GM18519 (cell line): ENCODE measurements around the gene NUP85.
"Not testable (repeated sequence)": the region's sequence is repeated elsewhere in the genome, so short reads cannot be mapped to it uniquely, and the experiment has no call there.

ENCODE experiments used
- ATAC-seq: cut with Tn5 transposase; IDR thresholded peaks from one replicate; pipeline ENCODE4 v1.9.1; 2021; ENCODE audit warnings: mild to moderate bottlenecking, moderate library complexity; ENCODE audit not compliant: unreplicated experiment, low FRiP score

Gene NUP85

DNA sequence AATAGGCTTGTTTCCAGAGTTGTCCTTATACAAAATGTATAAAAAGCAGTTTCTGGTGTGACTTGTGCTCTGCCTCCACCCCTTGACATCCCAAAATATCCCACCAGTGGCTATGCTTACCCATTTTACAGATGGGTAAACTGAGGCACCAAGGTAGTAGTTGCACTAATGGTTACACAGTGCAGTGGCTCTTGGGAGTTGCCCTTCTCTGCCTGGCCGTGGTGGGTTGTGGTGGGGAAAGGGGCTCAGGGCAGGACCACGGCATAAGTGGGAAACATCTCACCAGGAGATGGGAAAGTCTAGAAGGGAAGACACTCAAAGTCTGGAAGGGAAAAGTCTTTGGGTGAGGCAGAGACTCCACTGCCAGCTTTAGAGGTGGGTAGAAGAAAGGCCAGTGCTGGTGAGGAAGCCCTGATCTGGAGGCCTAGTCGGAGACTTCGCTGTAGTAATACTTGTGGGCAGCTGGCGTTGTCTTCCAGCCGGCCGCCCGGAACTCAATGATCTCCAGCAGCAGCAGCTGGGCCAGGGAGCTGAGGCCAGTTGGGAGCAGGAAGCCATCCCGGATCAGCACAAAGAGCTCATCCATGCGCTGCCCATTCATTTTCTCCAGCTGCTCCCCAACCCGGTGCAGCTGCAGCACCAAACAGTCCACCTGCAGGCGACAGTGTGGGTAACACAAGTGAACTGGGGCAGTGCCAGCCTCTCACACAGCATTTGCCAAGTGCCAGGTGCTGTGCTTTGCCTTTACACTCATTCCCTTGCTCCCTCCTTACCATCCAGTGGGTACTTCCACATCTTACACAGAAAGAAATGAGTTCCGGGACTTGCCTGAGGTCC lies 61.1 kb downstream of the NUP85 start:
- ATAC-seq: no peak

DNA sequence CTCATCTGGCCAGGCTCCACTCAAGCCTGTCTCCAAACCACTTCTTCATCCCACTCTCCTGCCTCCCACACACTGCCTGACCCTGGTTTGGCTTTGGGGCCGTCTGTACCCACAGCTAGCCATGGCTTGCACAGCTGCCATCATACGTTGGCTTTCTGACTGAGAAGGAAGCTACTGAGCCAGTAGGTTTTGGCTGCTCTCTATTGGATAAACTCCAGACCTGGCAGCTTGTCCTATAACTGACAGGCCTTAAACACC lies 61.6 kb downstream of the NUP85 start:
- ATAC-seq: no peak

DNA sequence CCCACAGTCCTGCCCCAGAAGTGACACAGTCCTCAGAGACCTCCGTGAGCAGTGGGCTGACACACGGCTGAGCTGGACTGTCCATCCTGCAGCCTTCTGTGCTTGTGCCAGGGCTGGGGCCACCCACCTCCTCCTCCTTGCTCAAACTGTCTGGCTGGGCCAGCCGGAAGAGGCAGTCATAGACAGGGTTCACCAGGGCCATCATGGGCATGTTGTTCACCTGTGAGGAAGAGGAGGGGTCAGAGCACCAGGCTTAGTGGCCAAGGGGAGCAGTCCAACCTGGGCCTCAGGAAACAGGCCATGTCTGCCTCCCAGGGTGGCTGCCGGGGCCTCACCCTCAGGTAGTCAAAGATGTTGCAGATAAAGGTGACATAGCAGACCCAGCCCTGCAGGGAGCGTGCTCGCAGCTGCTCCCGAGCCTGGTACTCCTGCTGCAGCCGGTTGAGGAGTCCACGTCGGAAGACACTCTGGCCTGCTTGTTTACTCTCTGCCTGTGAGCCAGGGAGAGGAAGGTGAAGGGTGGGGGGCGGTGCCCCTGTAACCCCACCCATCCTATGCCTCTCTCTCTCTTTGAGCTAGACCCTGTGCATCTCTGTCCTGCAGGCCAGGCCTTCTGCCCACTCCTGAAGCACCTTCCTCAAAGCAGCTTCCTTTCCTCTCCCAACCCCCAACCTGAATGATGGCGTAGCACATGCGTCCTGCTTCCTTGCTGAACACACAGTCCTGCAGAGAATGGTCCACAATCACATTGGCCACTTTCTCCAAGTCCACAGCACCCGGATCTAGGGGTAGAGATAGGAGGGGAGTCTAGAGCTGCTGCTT lies 62.1 kb downstream of the NUP85 start:
- no peak for ATAC-seq

DNA sequence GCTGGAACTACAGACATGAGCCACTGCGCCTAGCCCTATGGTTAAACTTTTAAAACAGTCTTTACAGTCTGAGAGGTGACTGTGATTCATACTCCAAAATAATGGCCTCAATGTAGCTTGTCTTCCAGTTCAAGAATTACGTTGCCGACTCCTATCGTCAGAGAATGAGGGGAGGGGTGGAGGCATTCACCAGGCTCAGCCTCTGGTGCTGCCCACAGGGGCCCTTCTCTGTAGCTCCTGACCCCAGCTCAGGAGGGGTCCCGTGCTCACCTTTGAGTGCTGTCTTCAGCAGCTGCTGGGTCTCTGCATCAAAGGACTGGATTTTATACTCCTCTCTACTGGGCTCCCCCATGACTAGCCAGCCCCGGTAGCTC lies 64.4 kb downstream of the NUP85 start:
- ATAC-seq: no peak

DNA sequence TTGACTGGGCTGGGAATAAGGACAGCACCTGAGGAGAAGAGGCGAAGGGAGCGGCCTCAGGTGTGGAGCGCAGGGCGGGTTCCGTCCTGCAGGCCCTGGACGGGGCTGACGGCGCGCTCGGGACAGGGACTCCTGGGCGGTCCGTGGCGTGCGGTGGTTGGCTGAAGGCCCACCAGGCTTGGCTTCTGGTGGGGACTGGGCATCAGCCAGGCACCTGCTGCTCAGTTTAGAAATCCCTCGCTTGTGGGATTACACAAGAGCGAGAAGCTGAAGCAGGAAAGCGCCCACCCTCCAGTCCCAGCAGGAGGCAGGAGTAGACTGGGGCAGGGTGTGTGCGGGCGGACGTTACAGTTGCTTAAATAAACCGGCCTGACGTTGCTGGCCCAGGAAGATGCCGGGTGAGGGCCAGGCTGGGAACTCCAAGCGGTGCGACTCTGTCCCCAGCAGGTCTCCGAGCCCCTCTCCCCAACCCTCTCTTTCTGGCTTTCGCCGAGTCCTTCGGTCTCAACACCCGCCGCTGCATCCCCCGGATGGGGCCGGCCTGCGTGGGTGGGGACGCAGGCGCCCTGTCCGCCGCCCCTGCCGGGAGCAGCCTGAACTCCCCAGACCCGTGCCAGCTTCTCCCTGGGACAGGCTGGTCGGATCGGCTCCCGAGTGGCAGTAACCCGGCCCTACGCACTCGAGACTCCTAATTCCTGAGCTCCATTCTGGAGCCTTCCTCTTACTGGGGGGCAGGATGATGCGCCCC lies 64.9 kb downstream of the NUP85 start:
- no peak for ATAC-seq

DNA sequence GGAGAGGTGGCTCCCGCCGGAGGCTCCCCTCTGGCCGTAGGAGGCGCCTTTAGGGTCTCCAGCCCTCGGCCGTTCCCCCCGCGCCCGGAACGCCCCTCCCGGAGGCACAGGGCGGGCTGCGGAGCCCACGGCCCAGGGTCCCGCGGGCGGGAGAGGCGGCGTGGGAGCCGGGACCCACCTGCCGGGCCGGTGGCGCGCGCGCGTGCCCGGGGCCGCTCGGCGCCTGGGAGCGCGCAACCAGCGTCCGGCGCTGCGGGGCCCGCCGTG lies 65.4 kb downstream of the NUP85 start, which contains the start of gene MIF4GD:
TSS of gene MIF4GD (minus strand) at position 266 of the 267 bp plus-strand sequence. CDS start 1,036 bp downstream, outside the sequence.
- ATAC-seq: no peak

DNA sequence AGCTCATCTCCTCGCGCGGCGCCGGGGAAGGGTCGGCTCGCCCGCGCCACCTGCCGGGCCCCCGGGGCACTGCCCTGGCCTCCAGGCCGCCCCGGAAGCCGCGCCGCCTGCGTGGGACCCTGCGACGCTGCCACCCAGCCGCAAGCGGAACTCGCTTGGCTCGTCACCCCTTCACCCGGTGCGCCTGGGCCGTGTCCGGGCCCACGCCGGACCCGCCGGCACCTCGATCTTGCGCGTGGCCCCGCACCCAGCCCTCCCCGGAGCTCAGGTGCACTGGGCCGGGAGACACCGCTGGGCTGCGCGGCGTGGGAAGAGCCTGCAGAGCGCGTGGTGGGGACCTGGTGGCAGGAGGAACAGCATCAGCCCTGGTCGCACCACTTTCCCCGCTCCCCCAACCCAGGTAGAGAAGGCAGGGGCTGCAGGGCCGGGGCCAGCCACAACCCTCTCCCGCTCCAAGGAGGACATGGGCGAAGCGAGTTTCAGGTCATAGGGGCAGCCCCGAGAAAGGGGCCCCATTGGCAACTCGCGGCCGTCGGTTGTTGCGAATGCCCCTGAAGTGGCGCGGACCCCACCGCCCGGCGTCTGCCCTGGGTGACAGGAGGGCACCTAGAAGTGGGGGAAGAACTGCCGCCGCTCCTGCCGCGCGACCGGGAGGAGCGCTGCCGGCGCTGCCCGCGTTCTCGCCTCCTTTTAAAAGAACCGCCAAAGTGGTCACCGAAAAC lies 65.9 kb downstream of the NUP85 start:
- peak; percentile 45 for ATAC-seq

DNA sequence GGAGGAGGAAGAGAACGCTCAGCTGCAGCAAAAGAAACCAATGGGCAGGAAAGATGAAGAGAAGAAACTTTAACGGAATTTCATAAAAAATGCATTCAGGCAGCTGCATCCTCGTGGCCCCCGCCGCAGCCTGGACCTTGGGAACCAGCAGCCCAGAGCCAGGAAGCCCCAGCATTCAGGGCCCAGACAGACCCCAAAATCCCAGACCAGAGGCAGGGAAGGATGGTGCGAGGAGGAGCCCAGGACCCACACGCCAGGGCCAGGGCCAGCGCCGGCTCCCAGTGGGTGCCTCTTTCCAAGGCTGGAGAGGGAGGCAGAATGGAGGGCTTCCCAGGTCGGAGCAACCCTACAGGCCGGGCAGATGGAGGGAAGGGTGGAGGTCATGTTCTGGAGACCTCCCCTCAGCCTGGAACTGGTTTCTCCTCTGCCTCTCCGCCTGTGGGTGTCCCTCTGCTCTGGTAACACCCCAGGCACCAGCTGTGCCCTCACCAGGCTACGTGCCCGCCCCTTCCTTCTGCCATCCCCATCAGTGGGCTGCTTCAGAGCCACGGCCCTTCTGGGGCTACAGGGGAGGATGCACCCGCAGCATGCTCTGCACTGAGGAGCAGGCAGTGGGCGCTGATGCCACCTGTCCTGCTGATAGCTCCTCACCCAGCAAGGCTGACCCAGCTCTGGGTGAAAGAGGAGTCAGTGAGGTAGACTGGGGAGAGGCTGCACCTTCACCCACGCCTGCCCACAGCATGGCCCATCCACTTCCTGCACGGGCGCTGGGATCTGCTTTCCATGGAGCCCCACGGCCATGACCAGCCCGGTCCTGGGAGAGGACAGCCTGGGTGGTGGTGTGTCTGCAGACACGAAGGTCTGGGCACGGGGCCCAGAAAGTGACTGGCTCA lies 66.7 kb downstream of the NUP85 start:
- no peak for ATAC-seq

DNA sequence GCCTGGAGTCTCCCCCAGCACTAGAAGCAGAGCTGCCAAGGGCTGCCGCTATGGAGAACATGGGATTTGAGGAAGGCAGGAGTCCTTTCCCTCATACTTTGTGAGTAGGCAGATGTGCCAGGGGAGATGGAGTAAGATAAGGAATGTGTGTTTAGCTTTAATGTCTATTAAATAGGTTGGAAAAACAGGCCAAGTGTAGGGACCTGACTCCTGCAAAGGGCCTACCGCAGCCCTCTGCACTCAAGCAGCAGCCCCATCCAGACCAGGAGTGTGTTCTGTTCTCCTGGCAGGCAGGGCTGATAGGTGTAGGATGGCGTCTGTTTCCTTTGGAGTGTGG lies 67.3 kb downstream of the NUP85 start:
- ATAC-seq: no peak

DNA sequence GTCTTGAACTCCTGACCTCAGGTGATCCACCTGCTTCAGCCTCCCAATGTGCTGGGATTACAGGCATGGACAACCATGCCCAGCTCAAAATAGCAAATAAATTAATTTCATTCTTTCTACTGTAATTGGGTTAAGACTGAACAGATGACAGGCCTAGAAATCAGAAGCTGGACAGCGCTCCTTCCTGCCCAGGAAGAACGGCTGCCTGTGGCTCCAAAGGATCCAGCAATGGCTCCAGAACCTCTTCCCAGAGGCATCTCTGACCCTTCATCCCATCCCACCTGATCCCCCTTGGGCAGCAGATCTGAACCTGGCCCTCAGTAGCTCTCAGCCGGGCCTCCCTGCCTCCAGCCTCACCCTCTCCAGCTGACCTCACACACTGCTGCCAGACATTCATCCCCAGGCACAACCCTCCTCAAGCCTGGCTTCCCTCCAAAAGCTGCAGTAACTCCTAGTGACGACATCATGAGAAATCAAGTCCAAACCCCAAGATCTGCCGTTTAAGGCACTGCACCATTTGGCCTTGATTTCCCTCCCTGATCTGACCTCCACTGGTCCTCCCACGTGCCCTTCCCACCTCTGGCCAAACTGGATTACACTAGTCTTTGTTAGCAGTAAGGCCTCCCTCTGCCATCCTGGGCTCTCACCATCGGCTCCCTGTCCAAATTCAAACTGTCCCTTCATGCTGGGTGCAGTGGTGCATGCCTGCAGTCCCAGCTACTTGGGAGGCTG lies 68.7 kb downstream of the NUP85 start:
- no peak for ATAC-seq

DNA sequence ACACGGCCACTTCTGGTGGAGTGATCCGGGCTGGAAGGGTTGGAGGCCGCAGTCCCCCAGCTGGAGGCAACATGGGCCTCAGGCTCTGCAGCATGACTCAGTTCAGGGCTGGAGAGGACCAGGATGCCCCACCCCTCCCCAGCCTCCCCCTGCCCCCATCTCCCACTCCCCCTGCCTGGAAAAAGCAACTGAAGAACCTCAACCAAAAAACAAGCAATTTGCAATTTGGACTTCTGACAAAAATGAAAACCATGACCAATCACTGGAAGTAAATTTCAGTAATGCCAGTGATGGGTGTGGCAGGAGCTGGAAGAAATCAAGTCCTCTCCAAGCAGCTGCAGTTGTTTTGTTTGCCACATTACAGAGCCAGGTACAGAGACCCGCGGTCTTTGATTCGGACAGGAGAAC lies 72.2 kb downstream of the NUP85 start:
- ATAC-seq: no peak

DNA sequence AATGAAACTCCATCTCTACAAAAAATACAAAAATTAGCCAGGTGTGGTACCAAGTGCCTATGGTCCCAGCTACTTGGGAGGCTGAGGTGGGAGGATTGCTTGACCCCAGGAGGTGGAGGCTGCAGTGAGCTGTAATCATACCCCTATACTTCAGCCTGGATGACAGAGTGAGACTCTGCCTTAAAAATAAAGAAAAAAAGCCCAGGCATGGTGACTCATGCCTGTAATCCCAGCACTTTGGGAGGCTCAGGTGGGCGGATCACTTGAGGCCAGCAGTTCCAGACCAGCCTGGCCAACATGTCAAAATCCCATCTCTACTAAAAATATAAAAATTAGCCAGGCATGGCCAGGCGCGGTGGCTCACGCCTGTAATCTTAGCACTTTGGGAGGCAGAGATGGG lies 74.7 kb downstream of the NUP85 start:
- ATAC-seq: not testable (repeated sequence)

DNA sequence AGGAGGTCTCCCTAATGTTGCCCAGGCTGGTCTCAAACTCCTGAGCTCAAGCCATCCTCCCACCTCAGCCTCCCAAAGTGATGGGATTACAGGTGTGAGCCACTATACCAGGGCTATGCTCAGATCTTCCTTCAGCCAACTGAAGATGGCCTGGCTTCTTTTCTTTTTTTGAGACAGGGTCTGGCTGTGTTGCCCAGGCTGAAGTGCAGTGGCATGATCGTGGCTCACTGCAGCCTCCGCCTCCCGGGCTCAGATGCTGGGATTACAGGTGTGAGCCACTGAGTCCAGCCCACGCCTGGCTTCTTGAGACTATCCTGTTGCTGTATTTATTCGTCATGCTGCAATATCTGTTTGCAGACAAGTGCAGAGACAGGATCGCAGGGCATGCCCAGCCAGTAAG lies 79.6 kb downstream of the NUP85 start:
- no peak for ATAC-seq
